GM21367 (cell line): Measurements from ENCODE around the gene ANKRD50.

Source experiments
- ATAC-seq: cut with Tn5 transposase; IDR thresholded peaks from one replicate; pipeline ENCODE4 v1.9.1; 2021; ENCODE audit not compliant: unreplicated experiment

ANKRD50 gene, protein sequence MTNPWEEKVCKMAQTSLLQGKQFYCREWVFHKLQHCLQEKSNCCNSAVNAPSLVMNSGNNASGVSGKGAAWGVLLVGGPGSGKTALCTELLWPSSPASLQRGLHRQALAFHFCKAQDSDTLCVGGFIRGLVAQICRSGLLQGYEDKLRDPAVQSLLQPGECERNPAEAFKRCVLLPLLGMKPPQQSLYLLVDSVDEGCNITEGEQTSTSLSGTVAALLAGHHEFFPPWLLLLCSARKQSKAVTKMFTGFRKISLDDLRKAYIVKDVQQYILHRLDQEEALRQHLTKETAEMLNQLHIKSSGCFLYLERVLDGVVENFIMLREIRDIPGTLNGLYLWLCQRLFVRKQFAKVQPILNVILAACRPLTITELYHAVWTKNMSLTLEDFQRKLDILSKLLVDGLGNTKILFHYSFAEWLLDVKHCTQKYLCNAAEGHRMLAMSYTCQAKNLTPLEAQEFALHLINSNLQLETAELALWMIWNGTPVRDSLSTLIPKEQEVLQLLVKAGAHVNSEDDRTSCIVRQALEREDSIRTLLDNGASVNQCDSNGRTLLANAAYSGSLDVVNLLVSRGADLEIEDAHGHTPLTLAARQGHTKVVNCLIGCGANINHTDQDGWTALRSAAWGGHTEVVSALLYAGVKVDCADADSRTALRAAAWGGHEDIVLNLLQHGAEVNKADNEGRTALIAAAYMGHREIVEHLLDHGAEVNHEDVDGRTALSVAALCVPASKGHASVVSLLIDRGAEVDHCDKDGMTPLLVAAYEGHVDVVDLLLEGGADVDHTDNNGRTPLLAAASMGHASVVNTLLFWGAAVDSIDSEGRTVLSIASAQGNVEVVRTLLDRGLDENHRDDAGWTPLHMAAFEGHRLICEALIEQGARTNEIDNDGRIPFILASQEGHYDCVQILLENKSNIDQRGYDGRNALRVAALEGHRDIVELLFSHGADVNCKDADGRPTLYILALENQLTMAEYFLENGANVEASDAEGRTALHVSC (N-terminal part only)

DNA sequence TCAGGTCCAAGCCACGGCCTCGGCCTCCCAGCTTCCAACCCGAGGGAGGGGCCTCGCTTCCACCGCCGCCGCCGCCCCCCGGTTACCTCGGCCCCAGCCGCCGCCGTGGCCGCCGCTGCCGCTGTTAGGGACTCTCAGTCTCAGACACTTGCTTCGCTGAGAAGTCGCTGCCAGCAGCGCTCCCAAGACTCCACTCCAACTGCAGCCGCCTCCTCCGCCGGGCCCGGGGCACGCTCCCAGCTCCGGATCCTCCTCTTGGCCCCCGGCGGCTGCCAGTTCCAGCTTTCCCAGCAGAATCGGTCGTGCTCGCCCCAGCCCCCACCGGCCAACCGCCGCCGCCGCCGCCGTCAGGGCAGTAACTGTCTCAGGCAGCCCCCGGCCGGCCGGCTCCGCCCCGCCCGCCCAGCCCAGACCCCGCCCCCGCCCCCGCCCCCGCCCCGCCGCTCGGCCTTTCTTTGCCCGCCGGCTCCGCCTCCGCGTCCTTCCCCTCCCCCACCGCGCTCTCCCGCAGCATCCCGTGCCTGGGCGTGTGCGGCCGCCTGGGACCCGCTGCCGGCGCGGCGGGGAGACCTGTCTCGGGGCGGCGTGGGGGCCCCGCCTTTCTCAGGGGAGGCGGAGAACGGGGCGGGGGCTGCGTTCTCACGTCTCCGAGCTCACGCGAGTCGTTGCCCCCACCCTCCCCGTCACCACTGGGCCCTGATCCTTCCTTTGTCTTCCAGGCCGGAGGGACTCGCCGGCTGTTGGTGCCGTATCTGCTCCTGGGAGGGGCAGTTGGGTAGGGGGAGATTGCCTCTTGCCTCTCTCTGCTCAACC, at the start of gene ANKRD50:
Gene ANKRD50, minus strand, starts transcription at position 361 of the 813 bp plus-strand sequence. CDS start 2,221 bp downstream, outside the sequence.
- ATAC-seq: peak; percentile 64

DNA sequence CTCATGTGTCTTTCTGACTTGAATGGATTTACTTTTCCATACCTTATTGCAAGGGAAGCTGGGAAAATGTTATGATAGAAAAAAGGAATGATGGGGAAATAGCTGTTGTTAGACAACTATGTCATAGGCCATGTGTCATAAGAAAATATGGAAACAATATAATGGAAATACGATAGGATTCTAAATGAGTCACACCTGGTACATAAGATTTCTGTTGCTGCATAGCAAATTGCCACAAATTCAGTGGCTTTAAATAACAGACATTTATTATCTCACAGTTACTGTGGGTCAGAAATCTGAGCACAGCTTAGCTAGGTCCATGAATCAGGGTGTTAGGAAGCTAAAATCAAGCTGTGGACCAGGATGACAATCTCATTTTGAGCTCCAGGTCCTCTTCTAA, 44.6 kb upstream of the ANKRD50 start:
- no peak for ATAC-seq

DNA sequence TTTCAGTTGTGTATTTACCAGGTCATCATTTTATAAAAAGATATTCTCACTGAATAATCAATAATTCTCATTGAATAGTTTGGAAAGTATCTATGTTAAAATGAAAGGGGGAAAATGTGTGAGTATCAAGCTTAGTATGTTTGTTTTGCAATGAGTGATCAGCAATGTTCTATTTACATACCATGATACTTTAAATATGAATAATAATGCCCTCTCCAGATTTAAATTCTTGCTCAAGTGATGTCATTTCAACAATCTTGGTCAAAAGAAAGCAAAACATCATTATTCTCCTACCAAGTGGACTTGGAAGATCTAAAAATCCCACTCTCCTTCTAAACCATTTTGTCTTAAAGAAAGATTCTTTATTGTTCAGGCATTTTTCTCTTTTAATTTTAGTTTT, 42.1 kb upstream of the ANKRD50 start:
- no peak for ATAC-seq

DNA sequence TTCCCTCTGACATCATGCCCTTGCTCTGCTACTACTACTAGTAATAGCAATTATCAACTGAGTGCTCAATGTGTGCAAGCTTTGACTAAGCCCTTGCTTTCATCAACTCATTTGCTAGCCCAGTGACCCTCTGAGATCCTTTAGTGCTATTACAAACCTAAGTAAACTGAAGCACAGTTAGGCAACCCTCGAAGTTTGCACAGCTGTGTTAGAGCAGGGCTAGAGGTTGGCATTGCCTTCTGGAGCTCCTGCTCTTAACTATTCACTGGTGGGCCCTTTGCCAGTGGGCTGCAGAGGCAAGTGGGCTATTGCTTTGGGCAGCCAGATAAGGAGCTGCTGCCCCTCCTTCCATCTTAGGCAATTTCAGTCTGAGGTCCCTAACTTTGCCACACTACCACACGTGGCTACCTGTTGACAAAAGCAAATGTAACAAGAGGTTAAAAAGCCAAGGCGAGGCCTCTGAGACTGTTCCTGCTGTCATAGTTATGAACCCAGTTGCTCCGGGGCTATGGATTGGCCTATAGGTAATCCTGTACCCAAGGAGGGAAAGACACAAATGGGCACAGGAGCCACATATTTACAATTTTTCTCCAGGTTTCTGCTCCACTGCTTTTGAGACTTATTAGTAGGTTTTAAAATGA, 41.5 kb upstream of the ANKRD50 start:
- ATAC-seq: no peak

DNA sequence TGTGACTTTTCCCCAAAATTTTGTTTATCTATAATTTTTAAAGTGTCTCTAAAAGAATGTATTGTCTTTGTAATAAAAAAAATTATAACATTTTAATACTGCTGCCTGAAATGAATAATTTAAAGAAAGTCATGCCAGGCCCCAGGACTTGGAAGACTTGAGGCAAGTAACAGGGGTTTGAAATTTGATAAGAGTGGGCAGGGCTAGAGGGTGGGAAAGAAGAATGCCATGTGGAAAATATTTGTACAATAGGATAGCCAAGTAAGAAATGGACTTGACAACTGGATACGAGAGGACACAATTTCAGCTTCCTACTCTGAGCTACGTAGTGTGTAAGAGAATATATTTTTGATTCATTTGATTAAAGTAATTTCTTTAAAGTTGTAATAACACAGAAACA, 36.9 kb upstream of the ANKRD50 start:
- ATAC-seq: no peak

DNA sequence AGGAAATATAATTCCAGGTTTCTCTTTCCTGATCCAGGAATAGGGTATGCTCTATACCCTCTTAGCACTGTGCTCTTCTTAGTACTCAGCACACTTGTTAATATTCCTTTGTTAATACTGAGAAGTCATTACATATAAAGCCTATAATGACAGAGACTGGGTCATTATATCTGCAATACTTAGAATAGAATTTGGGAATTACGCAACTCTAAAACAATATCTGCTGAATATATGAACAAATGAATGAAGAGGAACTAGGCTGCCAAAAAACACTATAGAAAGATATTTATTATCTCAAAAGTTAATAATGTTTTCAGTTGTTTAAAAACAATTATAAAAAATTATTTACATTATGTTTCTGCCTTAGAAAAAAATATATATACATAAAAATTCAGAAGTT, 36.4 kb upstream of the ANKRD50 start:
- no peak for ATAC-seq

DNA sequence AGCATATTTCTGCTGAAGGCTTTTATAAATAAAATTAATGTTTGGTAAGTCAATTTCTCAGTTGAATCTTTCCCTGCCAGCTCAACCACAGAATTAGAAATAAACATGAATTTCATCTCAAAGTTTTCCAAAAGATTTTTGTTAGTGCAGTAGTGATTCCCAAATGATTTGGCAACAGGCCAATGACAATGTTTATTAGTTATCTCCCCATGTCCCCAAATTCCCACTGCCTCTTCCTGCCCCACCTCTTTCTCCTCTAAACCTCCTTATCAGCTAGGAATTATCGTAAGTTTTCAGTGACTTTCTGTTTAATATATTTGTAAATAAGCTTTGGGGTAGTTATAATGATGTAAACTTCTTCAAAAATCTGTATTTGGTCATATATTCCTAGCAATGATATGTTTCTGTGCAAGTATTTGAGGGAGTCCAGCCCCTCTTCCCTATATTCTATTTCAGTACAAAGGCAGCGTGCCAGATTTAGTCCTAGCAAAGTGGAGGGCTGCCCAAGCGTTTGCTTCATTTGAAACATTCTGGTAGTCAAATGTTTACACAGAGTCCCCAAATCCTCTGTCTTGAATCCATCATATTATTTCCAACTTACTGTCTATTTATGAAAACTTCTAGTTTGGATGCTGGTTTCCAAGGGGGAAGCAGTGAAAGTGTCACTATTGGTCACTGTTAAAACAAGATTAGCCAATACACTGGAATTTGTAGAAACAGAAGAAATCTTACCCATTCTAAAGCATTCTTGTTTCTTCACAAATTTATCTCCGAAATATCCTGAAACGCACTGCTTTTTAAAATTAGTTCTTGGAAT, 33.7 kb upstream of the ANKRD50 start:
- no peak for ATAC-seq

DNA sequence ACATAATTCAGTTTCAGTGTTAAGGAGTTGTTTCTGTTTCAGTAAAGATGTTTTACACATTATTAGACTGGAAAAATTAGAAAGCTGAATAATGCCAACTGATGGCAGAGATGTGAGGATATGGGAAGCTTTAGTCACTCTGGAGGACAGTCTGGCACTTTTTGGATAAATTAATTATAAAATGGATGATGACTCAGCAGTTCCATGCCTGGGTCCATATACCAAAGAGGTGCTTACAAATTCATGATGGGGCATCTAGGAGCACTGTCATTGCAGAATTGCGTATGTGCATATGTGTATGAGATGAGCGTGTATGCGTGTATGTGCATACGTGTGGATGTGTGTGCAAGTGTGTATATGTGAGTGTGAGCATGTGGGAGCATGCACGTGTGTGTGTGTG, 31.2 kb upstream of the ANKRD50 start:
- no peak for ATAC-seq

DNA sequence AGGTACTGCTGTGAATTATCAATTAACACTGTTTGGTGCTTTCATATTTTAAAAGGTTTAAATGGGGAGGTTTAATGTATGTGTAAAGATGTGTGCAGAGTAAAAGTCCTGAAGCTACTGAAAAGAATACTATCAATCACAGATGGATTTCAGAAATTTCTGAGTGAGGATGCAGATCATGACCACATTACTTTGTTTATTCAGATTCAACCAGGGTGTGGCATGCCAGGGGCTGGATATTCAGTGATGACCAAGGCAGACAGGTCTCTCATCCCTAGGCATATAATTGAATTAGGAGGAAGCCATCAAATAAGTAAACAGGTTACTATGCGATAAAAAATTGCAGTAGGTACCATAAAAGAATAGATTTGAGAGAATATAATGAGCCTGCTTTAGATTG, 28.0 kb upstream of the ANKRD50 start:
- no peak for ATAC-seq

DNA sequence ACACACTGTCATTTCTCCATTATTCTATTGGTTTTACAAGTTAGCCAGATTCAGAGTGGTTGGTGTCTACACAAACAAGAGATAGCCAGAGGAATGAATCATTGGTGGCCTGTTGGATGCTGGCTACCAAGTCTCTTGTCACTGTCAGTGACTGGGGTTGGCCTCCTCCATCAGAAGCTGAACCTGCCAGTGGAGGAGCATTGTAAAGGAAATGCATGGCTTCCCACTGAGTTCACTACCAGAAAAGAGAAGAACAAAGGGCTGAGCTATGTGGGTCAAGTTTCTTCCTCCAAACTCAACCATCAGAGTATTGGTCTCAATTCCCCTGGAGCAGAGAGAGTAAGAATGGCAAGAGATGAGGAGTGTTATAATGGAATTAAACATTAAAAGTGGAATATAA, 26.5 kb upstream of the ANKRD50 start:
- ATAC-seq: no peak

DNA sequence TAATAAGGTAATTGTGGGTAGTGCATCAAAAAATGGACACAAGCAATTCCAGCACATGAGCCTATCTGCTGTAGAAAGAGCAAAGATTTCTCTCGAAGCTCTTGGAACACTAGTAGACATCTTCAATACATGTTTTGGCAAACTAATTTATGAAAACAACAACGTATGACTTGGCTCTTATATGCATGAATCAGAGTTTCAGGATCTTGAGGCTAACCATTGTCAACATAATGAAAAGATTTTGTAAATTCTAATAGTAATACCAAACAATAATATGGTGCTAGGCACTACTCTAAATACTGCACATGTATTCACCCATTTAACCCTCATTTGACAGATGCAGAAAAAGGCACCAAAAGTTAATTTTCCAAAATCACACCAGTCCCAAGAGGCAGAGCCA, 25.1 kb upstream of the ANKRD50 start:
- no peak for ATAC-seq

DNA sequence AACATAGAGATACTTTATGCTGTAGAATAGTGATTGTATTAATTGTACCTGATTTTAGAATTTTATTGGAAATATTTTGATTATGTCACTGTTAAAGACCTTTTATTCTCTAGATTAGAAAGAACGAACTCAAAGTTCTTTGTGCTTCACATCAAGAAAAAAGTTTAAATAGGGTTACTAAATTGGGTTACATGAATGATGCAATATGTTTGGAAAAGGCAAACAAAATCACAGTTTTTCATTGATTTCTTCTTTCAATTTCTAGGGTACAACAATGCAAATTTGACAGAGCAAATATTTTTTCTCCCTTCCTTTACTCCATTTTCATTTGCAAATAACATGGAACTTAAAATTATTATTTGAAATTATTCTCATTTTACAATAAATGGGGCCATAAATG, 24.0 kb upstream of the ANKRD50 start:
- ATAC-seq: no peak

DNA sequence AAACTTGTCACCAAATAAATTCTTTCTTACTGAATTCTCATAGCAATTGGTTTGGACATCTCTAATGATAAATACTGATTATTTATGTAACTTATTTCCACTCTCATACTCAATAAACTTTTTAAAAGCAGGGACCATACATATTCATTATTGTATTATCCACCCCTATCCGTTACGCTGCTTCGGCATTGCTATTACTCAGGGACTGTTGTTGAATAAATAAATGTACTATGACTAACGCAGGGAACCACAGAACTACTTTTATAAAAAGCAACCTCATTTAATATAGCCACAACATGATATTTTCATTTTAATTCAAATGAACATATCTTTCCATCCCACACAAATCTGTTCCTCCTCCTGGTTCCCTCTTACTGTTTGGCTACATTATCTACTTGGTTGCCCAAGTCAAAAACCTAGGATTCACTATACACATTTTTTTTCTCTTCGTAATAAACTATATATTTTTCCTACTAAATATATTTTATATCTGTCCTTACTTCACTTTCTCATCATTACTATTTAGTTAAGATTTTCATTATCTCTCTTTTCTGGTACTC, 14.9 kb upstream of the ANKRD50 start:
- ATAC-seq: no peak

DNA sequence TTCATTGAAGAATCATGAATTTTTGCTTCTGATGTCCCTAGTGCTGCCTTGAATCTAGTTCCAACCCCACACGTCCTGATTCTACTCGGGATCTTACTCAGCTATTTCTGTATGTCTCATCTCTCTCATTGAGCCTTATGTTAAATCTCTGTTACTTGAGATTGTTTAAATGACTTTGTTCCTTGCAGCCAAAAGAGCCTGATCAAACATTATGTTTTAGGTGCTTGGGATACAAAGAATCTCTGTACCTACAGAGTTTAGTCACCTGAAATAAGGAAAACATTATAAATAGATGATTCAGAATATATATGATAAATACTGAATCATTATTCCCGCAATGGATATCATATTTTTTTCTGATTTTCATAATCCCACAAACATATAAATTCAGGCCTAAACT, 13.7 kb upstream of the ANKRD50 start:
- ATAC-seq: no peak

DNA sequence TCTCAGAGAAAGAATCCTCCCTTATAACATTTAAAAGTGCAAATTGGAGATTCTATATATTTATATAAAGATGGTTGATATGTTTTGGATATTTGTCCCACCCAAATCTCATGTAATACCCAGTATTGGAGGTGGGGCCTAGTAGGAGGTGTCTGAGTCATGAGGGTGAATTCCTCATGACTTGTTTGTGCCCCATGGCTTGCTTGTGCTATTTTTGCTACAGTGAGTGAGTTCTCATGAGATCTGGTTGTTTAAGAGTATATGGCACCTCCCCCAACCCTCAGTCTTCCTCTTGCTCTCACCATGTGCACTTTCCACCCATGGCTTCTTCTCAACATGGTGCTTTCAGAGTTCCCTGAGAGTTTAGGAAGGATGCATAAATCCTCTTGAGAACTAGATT, 9.5 kb upstream of the ANKRD50 start:
- ATAC-seq: no peak

DNA sequence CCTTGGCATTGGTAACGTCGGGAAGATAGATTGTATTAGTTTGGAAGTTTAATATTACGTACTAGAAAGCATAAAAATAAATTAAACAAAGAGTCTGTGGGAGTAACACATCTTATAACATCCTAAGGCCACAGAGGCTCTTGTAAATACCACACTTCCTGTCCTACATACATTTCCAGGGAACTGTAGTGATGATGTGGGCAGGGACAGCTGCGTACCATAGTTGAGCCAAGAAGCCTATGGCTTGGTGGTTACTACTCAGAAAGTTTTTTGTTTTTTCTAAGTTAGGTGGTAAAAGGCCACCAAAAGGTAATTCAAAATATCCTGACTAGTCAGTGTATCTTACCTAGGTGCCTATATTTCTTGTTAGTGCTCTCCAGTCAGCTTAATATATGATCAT, 4.6 kb upstream of the ANKRD50 start:
- no peak for ATAC-seq

DNA sequence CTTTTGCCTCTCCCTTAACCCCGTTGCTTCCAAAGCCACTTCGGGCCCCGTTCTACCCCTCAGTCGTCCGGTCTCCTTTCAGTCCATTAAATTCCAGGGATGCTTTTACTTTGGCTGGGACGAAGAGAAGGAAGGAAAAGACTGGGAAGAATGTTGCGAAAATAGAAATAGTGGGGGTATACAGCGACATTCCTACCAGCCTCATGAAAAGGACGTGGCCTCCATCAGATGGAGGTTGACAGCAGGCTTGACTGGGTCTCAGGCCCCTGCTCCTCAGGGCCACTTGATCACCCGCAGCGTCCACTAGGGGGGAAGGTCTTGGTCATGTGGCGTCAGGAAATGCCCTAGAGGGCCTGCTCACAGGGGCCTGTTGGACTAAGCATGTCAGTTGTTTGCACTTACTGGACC, 657 bp upstream of the ANKRD50 start:
- peak; percentile 42 for ATAC-seq

DNA sequence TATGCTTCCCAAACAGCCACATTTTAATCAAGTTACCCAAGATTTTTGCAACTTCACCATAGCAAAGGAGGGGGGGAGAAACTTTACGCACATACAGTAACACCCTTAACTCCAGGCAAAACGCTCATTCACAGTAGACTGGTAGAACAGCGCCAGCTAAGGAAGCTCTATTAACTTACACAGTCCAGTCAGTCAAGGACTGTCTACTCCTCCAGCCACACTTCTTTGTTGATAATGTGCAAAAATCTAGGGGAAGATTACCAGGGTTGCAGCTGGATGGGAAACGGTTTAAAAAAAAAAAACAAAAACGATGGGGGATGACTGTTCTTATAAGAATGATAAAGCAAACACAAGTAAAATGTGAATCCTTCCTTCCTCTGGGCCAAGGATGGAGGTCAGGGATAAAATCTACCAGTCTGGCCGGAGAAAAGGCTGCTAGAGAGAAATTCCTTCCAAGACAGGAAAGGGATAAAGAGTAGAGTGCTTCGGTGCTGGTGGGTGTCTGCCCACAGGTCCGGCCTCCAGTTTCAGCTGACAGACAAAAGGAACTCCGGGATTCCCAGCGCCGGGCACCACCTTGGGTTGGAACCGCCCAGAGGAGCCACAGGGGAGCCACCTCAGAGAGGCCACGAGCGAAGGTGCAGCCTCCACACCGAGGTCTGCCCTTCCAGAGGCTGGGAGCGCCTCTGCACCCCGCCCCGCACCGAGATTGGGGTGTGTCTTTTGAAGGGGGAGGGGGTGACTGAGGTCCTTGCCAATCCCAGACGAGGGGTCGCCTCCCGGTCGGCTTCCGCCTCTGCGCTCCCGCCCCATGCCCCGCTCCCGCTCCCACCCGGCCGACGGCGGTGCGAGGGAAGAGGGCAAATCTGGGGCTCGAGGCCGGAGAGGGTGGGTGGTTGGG, 811 bp downstream of the ANKRD50 start:
- ATAC-seq: peak; percentile 27
